ENCODE data around the gene ADPRS.

The ADPRS gene

DNA sequence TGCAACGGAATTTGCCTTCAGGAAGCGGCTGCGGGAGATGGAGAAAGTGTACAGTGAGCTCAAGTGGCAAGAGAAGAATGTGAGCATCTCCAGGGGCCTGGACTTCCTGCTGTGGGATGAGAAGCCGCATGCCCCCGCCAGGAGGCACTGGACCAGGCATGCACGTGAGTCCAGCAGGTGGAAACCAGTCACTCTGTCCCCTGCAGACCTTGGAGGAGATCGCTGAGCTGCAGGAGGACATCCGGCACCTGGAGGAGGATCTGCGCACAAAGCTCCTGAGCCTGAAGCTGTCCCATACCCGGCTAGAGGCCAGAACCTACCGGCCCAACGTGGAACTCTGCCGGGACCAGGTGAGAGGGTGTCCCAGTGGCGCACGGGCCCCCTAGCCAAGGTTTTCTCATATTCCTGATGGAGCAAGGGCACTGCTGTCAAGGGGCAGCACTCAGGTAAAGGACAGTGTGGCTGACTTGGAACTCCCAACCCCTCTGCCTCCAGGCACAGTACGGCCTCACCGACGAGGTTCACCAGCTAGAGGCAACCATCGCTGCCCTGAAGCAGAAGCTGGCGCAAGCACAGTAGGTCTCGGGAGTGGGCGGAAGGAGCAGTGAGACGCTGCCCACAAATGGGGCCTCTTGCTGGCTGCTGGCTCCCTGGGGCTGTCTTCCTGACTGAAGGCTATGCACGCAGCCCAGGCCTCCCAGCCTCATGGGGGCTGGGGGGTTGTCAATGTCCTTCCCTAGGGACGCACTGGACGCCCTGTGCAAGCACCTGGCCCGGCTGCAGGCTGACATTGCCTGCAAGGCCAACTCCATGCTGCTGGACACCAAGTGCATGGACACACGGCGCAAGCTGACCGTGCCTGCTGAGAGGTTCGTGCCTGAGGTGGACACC, 1.2 kb upstream of the ADPRS start:
- DNase-seq: no peak

DNA sequence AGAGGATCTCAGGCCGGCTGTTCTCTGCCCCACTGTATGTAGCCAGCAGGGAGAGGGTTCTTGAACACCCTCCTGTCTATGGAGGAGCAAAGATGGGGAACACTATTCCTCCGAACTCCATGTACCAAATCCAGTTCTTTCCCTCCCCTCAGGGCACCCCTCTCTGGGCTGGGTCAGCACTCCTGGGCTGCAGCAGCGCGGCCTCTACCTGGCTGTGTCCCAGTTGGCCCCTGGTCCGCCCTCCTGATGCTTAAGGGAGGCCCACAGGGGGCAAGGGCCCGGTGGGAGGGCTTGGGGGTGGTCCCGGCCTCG, 471 bp upstream of the ADPRS start:
- DNase-seq: no peak

DNA sequence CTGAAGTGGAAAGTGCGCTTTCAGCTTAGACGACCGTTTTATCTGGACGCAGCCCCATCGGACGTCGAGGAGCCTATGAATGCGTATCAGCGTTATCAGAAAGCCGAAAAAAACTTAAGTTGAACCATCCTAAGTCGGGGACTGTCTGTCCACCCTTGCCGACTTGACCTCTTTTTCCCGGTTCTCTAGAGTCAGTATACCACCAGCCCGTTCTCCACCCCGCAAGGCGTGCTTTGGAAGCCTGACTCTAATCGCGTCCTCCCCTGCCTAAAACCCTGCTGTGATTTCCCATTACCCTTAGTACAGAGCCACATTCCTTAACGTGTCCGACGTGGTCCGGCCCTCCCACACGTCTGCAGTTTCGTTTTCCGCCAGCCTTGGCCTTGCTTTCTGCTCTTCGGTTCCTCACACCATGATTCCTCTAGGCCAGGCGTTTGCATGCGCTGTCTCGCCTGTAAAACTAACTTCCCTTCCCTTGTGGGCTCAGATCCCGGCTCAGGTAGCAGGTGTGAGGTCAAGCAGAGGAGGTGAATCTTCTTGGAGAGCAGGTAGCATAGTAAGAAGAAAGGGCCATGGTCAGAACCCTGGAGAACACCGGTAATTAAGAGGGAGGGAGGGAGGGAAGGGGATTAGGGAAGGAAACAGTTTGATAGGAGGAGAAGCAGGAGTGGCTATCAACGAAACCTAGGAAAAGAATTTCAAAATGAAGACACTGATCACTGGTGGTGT, 865 bp downstream of the ADPRS start:
- no peak for DNase-seq

DNA sequence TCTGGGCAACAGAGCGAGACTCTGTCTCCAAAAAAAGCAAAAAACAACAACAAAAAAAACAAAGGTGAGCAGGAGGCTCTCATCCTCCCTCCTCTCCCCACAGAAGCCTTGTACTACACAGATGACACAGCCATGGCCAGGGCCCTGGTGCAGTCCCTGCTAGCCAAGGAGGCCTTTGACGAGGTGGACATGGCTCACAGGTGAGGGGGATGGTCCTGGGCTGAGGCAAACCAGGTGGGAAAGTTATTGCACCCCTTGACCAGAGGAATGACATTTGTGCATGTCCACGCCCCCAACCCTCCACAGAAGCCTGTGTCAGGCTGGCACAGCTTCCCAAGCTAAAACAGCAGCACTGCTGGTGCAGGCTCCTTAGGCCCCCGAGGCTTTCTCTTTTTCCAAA, 2.4 kb downstream of the ADPRS start:
- DNase-seq: no peak

DNA sequence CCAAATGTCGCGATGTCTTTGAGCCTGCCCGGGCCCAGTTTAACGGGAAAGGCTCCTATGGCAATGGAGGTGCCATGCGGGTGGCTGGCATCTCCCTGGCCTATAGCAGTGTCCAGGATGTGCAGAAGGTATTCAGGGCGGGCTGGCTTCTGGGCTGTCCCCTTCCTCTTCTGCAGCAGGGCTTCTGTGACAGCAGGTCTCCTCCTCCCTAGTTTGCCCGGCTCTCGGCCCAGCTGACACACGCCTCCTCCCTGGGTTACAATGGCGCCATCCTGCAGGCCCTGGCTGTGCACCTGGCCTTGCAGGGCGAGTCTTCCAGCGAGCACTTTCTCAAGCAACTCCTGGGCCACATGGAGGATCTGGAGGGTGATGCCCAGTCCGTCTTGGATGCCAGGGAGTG, 3.0 kb downstream of the ADPRS start:
- no peak for DNase-seq

DNA sequence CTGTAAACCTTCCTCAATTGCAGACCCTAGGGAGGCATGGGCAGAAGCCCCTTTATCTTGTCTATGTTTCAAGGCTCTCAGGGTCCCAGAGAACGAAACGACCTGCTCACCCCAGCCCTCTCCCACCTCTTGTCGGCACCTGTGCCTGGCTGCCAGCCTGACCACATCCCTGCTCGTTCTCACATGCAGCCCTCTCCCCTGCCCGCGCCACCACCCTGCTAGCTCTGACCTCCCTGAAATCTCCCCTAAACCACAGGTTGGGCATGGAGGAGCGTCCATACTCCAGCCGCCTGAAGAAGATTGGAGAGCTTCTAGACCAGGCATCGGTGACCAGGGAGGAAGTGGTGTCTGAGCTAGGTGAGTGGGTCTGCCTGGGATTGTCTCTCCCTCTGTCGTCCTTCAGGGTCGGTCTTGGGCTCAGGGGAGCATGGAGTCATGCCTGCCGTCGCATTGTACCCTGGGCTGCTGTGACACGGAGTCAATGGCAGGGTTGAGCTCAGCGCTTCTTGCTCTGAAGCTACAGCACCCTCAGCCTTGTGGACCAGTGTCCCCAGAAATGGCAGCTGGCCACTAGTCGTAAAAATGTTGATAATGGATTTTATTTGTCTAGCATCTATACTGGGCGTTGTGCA, 3.6 kb downstream of the ADPRS start:
- DNase-seq: no peak

DNA sequence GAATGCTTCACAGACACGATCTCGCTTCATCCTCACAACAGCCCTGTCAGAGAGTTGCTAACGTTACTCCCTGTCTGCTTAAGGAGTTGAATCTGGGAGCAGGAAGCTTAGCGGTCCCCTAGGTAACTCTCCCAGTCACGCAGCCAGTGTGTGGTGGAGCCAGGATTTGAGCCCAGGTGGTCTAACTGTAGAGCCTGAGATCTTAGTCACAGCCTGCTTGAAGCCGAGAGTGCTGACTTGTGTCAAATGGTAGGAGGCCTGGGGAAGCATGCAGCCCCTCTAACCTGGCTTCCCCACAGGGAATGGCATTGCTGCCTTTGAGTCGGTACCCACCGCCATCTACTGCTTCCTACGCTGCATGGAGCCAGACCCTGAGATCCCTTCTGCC, 4.1 kb downstream of the ADPRS start:
- DNase-seq: no peak

DNA sequence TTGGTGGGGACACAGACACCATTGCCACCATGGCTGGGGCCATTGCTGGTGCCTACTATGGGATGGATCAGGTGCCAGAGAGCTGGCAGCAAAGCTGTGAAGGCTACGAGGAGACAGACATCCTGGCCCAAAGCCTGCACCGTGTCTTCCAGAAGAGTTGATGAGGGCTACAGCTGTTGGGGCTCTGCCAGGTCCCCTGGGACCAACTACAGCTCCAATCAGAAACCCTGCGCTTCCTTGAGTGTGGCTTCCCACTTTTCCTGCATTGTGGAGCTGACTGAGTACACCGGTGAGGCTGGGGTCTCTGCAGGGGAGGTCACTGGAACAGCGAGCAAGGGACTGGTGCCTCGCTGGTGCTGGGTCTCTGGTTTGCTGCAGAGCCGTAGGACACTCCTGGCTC, 4.5 kb downstream of the ADPRS start:
- DNase-seq: no peak

DNA sequence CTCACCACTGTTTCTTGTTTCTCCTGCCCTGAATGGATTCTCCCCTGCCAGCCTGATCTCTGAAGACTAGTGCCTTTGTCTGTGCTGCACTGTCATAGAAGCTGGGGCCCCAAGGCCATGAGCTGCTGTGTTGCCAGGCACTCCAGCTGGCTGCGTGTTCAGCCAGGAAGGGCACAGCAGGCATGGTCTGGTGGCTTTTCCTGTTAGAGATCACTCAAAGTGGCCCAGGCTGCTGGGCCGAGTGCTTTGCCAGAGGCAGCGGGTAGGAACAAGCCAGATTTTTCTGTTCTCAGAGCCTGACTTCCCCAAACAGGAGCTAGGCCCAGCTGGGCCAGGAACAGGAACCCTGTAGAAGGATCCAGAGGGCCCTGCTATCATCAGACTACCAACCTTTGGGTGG, 5.2 kb downstream of the ADPRS start:
- no peak for DNase-seq

DNA sequence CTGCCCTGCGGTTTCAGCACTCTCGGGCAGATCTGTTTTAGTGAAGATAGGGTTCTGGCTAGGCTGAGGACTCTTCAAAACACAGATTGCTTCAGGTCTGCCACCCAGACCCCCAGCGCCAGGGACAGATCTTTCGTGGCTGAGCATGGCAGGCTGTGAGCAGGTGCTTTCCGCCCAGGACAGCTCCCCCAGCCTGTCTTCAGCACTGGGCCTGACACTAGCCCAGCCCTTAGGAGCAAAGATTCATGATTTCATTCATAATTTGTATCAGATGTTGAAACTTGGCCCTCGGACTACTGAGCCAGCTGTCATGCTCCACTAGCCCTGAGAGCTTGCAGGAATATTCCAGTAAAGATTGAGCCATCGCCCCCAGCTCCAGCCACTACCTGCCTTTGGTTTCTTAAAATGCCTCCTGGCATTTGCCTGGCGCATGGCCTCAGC, 5.9 kb downstream of the ADPRS start:
- DNase-seq: no peak

DNA sequence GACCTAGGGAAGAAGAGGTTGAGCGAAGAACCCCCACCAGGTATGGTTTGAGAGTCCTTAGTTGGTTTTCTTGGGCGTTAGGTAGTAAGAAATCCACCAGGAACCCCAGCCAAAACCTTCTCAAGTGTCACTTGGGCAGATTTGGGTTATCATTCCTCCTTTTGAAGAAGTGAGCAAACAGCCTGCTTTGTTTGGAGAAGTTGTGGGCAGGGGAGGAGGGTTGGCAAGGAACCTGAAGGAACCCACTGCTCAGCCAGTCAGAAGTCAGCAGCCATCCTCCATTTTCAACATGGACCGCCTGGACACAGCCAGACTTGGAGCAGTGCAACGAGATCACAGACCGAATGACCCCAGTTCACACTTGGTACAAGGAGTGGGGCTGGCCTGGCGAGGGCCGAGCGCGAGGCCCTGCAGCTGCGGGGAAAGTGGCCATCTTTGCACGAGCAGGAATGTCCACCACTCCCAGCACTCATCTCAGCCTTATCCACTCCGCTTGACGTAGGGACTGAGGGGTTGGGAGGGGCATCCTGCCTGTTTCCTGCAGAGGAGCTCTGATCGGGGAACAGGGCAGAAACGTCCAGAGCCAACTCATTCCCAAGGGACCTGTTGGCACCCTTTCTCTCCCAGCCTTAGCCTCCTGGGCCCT, 7.2 kb downstream of the ADPRS start:
- no peak for DNase-seq

DNA sequence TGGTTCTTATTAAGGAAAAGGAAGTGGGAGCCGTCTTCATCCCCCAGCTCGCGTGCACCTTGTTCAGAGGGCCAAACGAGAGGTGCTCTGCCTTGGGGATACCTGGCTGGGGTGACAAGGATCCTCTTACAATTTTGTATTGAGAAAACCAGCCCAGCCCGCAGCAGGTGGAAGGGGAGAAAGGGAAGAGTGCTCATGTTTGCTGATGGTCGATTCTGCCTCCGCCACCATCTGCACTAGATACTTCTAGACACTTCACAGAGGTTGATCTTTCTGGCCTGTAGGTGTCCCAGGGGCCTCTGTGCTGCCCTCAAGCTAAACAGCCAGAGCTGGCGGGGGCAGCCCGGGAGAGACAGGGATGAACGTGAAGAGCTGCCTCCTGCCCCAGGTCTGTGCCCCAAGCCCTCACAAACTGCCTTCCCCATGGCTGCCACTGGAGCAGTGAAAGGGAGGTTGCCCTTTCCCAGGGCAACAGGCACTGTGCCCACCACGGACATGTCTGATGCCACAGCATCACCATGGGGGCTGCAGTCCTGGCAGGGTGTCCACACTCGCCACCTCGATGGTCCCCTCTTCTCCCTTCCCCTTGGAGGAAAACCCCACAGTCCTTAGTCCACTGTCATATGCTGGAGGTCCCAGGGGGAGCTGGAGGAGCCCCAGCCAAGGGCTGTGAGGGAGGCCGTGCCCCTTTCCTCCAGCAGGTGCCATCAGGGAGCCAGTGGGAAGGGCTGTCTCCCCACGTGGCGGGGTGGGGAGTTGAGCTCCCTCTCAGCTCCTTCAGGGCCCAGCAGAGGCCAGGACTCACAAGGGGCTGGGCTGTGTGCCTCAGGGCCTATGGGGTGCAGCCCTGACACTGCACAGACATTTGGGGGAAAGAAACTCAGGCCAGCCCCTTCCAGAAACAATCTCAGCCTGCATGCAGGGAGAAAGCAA, 8.1 kb downstream of the ADPRS start:
- no peak for DNase-seq

DNA sequence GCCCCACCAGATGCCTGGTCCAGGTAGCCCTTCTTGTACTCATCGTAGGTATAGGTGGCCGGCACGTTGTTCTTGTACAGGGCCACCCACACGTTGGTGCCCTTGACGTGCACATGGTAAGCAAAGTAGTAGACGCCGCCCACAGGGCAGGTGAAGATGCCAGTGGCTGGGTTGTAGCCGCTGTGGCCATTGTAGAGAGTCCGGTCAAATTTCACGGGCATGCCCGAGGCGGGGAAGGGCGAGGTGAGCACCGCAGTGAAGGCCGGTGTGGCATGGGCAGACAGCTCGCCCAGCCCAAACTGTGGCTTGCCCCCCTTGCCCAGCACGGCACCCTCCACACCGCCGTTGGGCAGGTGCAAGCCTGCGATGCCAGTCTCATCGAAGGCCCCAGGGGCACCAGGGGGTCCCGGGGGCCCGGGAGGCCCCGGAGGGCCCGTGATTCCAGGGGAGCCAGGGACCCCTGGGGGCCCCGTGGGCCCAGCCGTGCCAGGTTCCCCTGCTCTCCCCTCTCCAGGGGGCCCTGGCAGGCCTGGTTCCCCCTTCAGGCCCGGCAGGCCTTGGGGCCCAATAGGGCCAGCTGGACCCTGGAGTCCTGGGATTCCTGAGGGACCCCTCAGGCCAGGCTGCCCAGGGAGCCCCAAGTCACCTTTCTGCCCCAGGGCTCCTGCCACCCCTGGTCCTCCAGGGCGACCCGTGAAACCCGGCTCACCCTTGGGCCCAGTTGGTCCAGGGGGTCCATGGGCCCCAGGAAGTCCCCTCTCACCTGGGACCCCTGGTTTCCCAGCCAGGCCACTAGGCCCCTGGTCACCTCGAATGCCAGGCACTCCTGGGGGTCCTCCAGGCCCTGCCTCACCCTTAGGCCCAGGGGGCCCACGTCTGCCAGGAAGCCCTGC, 9.2 kb downstream of the ADPRS start:
- DNase-seq: no peak

DNA sequence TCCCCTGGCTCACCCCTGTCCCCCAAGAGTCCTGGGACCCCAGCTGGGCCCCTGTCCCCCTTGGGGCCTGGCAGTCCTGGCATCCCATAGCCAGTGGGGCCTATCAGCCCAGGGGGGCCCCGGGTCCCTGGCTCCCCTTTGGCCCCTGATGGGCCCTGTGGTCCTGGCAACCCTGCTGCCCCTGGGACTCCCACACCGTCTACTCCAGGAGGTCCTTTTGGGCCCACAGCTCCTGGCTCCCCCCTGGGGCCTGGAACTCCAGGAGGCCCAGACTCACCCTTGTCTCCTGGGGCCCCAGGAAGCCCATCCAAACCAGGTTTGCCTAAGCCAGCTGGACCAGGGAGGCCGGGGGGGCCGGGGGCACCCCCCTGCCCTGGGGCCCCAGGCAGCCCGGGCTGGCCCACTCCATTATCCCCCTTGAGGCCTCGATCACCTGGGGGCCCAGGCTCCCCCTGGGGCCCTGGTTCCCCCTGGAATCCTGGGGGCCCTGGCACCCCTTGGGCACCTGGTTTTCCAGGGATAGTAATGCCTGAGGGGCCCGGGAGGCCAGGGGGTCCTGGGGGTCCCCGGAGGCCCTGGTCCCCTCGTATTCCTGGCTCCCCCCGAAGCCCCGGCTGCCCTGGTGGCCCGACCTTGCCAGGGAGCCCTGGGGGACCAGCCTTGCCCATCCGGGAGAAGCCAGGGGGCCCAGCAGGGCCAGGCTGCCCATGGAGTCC, 10.1 kb downstream of the ADPRS start:
- DNase-seq: no peak

DNA sequence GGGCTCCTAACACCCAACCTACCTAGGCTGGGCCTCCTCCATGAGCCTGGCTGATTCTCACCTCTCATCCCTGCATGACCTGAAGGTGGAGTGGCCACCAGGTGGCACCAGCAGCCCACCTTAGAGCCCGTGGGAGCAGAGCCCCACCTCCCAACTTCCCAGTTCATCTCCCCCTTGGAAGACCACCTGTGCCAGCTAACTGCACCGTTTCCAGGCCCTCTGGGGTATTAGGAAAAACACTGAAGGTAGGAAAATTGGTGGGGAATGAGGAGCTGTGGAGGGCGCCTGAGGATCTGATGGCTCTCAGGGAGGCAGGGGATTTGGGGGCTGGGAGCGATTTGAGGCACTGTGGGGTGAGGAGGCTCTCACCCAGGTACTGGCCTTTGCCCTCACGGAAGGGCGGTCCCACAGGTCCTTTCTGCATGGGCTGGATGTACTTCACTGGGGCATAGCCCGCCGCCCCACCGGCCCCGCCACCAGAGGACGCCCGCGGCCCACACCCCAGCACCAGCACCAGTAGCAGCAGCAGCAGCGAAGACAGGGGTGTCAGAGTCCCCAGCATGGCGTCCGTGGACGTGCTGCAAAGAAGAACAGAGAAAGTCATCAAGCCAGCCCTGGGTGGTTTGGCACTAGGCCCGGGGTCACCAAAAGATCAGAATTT, 11.1 kb downstream of the ADPRS start:
- peak; percentile 26 for DNase-seq

DNA sequence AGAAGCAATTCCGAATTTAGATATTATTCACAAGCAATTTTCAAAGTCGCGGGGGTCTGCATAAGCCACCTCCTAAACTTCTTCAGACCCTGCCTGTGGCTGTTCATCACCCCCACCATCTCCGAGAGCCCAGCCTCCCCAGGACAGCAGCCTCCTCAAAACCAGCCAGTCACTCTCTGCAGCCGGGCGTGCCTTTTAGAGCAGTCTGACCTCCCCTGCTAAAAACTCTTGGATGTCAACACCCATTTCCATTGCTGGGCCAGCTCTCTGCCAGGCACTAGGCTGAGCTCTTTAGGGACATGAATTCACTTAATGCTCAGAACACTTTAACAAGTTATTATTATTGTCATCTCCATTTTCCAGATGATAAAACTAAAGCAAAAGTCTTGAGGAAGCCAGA, 11.7 kb downstream of the ADPRS start:
- no peak for DNase-seq

DNA sequence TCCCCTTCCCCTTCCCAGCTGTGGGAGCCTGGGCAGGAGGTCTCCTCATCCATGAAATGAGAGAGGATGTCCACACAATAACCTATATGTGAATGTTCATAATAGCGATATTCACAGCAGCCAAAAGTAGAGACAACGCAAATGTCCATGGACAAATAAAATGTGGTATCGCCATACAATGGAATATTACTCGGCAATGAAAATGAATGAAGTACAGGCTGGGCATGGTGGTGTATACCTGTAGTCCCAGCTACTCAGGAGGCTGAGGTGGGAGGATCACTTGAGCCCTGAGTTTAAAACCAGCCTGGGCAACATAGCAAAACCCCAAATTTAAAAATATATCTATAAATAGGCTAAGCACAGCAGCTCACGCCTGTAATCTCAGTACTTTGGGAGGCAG, 12.9 kb downstream of the ADPRS start:
- no peak for DNase-seq

DNA sequence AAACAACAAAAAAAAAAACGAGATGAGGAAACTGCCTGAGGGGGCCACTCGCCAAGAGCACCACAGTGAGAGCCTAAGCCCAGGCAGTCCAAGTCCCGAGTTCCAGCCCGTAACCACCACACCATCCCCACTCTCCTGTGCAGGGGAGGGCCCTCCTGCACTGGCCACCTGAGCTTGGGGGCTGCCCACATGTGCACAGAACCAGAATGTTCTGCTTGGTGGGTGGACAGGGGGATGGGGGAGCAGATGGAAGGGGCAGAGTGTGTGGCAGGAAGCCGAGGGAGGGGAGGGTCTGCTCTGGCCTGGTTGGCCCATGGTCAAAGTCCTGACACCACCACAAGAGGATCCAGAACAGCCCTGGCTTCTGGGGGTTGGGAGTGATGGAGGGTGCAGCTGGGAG, 17.6 kb downstream of the ADPRS start:
- no peak for DNase-seq

DNA sequence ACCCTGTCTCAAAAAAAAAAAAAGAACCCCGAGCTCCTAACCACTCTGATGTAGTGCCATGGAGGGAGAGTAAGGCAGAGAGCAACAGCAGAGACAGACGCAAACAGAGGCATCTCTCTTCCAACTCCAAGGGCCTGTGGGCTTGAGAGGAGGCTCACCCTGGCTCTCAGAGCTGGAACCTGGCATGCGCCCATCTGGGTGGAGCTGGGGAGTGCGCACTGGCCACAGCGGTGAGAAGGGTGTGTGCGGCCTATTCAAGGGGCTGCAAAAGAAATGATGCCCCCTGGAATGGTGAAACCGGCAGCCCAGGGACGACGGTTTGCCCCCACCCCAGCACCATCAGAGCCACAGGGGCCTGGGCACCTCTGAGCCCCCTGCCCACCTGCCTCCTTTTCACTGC, 18.7 kb downstream of the ADPRS start:
- DNase-seq: no peak

DNA sequence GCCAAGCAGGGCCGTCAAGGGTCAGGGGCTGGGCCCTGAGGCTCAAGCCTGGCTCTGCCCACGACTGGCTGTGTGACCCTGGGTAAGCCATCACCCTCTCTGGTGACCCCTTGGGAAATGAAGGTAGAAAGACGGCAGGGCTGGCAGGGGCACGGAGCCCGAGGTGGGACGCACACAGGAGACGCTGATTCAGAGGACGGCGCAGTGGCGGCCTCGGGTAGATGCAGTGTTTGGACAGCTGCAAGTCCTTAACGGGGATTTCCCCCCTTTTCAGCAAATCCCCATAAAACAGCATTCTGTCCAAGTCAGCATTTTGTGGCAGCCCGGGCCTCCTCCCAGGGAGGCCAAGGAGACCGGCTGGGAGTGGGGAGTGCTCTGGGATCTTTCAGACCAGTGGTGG, 19.6 kb downstream of the ADPRS start:
- DNase-seq: no peak
